ENCODE data around the gene ARHGEF10L.

DNA sequence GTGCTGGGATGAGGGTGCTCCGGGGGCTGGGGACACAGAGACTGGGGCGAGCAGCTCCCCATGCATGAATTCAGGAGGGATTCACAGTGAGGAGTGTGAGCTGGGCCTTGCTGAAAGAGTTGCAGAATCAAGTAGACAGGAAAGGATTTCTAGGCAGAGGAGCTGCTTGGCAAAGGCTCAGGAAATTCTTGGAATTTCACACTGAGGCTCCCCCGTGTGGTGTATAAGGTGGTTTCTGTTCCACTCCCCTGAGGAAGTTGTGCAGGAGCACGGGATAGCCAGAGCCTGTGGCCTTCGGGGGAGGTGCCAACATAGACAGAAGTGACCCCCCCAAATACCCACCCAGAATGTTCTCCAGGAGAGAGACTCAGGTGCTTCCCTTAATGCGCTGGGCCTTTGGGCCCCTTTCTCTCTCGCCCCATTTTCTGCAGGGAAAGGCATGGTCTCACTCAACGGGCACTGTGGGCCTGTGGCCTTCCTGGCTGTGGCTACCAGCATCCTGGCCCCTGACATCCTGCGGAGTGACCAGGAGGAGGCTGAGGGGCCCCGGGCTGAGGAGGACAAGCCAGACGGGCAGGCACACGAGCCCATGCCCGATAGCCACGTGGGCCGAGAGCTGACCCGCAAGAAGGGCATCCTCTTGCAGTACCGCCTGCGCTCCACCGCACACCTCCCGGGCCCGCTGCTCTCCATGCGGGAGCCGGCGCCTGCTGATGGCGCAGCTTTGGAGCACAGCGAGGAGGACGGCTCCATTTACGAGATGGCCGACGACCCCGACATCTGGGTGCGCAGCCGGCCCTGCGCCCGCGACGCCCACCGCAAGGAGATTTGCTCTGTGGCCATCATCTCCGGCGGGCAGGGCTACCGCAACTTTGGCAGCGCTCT lies 157.2 kb downstream of the ARHGEF10L start:
- TF ChIP-seq, protein P1, sequence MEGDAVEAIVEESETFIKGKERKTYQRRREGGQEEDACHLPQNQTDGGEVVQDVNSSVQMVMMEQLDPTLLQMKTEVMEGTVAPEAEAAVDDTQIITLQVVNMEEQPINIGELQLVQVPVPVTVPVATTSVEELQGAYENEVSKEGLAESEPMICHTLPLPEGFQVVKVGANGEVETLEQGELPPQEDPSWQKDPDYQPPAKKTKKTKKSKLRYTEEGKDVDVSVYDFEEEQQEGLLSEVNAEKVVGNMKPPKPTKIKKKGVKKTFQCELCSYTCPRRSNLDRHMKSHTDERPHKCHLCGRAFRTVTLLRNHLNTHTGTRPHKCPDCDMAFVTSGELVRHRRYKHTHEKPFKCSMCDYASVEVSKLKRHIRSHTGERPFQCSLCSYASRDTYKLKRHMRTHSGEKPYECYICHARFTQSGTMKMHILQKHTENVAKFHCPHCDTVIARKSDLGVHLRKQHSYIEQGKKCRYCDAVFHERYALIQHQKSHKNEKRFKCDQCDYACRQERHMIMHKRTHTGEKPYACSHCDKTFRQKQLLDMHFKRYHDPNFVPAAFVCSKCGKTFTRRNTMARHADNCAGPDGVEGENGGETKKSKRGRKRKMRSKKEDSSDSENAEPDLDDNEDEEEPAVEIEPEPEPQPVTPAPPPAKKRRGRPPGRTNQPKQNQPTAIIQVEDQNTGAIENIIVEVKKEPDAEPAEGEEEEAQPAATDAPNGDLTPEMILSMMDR (IDR thresholded peaks at IDR 0.05): peak in 3 of 7 experiments; percentile 8 to 24 (median 17)
- TF ChIP-seq POLR2A (IDR thresholded peaks at IDR 0.05): no peak
